HG03066 (cell line): Measurements from ENCODE around the gene MBNL2.

Source experiments
- ATAC-seq: cut with Tn5 transposase; IDR thresholded peaks from one replicate; pipeline ENCODE4 v1.9.1; 2021; ENCODE audit warnings: low read depth; ENCODE audit not compliant: unreplicated experiment

MBNL2 gene

DNA sequence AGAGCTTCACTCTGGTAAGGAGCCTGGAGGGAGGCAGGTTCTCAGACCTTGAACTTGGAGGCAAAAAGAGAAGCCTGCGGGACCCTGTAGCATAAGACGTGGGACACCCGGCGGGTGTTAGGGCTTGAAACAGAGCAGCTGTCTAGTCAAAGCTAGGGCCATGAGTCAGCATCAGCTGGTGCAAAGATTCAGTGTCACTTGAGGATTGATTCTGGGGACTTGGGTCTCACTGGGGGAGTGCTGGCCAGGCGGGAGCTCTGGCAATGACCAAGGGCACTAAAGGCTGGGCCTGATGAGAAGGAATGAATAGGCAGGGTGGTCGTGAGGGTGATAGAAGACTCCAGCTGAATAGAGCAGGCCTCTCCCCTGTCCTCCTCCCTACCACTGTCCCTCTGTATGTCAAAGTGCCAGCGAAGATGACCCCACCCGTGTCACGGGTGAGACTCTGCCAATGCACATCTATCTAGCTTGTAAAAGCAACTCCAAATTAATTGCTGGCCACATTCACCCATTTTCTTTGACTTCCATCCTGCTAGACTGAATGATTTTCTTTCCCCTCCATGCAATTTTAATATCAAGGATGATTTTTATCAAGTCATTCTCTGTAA is 97.1 kb downstream of the MBNL2 start:
- ATAC-seq = no peak

DNA sequence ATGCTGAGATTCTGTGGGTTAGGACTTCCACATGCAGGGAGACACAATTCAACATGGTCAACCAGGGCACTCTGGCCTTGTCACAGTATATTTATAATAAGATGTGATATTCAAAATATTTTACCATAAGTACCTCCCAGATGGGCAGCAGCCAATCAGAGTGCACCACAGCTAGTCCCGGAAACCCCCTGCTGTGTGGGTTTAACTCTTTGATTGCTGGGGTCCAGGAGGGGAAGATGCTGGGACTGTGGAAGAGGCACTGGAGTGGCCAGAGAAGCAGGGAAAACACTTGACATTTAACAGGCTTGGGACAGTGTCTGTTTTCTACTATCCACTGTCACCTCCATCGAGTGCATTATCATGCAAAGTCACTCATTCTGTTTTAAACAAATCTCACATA is 99.0 kb downstream of the MBNL2 start:
- no peak for ATAC-seq

- ATAC-seq = no peak
Measured at GRCh38 chr13:97321616-97322321, 99.6 kb downstream of the MBNL2 start.

GRCh38 chr13:97322740-97323342 is 100.7 kb downstream of the MBNL2 start:
- ATAC-seq = no peak

DNA sequence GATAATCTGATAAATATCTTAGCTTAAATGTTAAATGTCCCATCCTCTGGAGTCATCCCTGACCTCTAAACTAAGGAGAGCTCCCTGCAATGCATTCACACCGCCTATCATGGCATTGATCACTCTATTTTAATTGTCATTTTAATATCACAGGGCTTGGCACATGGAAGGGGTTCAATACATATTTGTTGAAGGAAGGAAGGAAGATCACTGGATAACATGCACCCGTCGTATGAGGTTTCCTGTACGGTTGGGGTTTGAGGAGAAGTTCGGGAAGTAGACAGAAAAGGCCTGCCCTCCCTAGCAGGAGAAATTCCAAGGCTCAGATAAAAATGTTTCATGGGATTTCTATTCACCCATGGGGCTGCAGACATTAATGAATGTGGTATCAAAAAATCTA is 102.0 kb downstream of the MBNL2 start:
- no peak for ATAC-seq

DNA sequence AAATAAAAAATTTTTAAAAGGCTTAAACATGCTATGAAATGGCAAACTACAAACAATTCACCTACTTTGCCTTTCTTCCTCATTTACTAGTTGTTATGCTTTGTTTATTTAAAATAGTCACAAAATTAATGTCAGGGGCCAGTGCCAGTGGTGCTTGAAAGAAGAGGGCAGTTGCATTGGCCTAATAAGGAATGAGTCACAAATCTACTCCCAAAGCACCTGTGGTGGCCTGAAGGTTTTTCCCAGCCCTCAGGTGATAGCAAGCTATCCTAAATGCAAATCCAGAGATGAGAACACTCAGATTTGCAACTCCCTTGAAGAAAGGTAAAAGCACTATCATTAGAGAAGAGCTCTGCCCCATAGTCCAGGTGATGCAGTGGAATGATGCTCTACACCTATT is 103.6 kb downstream of the MBNL2 start:
- ATAC-seq = no peak

DNA sequence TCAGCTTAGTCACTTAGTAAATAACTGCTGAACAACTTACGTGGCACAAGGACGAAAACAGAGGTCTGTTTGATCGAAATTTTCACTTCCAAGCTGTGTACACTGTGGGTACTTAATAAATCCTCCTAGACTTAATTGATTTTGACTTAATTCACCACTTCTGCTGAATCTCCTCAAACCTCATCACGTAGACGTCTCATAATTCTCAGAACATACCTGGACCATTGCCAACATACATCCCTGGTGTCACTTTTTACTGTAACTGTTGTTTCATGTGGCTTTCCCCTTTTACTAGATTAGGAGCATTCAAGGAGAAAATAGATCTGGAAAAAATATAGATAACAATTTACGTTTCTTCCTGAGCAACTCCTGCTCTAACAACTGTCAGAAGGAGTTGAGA is 105.0 kb downstream of the MBNL2 start:
- ATAC-seq = no peak

- no peak for ATAC-seq
Measured at GRCh38 chr13:97327506-97328221, 105.5 kb downstream of the MBNL2 start.

DNA sequence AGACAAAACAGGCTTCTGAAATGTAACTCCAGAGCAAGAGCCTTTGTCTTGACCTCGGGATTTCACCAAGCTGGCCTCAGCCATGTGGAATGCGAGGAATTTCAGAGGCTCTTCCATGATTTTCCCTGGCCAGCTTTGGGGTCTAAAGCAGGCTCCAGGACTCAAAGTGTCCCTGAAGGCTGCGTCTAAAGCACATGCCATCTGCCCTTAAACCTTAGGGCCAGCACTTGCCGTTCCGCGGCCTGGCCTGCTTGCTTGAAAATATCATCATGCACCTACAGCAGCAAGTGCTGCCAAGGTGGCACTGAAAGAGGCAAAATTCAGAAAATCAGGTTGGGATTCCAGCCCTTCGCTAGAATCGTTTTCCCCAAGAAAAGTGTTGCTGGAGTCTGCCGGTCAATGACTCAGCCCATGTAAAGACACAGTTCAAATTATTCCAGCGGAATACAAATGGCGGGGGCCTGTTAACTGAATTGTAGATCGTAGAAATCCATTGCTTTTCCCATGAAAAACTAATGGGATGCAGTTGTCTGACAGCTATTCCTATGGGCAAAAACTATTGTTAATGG is 106.2 kb downstream of the MBNL2 start:
- ATAC-seq = no peak

GRCh38 chr13:97329331-97329730 is 107.2 kb downstream of the MBNL2 start:
- ATAC-seq = no peak

- no peak for ATAC-seq
Measured at GRCh38 chr13:97330448-97330847, 108.3 kb downstream of the MBNL2 start.

GRCh38 chr13:97332742-97333141 is 110.6 kb downstream of the MBNL2 start:
- ATAC-seq = no peak

GRCh38 chr13:97333983-97334382 is 111.8 kb downstream of the MBNL2 start:
- no peak for ATAC-seq

- ATAC-seq = no peak
Measured at GRCh38 chr13:97334690-97335089, 112.6 kb downstream of the MBNL2 start.

DNA sequence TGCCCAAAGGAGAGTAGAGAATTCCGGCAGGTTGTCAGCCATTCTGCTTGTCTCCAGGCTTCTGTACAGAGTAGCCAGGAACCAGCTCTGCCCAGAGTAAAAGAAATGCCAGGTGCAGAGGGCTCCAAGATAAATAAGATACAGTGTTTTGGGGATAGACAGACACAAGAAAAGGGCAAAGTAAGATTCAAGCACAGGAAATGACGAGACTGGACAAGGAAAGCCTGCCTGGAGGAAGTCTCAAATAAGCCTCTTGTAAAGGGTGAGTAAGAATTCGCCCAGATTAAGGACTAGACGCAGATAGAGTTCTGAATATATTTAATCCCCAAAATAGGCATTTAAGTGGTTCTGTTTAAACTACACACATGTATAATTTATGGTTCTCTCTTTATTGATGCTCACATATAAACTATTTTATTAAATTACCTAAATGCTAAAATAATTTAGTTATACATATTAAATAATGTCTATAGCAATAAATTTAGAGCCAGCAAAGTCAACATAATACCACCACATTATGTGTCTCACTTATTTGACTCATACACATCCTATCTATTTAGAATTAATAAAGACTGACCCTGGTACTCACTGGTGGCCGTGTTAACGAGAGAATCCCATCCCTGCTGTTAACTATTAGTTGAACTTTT is 113.5 kb downstream of the MBNL2 start:
- ATAC-seq = no peak

- no peak for ATAC-seq
Measured at GRCh38 chr13:97337985-97338499, 115.9 kb downstream of the MBNL2 start.

GRCh38 chr13:97338571-97338970 is 116.4 kb downstream of the MBNL2 start:
- no peak for ATAC-seq

DNA sequence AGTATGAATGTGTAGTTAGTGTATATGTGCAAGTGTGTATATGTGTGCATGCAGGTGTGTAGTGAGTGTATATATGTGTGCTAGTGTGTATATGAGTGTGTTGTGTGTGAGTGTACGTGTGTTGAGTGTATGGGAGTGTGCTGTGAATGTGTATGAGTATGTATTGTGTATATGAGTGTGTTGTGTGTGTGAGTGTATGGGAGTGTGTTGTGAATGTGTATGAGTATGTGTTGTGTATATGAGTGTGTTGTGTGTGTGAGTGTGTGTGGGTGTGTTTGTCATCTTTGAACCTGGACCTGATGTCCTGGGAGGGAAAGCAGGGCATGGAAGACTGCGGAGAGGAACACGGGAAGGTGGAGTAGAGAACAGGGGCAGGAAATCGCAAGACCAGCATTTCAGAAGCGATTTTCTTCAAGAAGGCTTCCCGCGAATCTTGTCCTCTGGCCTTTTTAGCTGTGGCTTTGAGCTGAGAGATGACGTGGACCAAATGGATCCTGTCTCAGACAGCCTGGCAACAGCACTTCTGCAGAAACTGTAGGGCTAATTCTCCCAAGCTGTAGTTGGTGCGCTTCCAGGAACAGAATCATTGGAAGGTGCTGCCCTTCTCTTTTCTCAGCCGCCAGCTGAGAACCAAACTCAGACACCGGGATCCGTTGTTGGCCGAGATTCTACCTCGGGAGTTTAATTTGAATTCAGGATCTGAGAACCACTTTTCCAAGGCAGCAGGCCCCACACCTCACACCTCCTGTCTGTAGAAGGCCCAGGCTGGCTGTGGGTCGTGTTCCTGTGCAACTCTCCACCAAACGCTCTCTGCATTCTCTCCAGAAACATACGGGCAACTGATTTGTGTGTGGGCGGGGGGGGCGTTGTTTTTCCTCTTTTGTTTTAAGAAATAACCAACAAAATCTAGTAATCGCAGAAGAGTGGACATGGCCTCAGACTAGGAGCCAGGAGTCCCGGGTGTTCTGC is 117.2 kb downstream of the MBNL2 start:
- no peak for ATAC-seq
